Measurements from ENCODE around the gene NUAK1.

The NUAK1 gene

DNA sequence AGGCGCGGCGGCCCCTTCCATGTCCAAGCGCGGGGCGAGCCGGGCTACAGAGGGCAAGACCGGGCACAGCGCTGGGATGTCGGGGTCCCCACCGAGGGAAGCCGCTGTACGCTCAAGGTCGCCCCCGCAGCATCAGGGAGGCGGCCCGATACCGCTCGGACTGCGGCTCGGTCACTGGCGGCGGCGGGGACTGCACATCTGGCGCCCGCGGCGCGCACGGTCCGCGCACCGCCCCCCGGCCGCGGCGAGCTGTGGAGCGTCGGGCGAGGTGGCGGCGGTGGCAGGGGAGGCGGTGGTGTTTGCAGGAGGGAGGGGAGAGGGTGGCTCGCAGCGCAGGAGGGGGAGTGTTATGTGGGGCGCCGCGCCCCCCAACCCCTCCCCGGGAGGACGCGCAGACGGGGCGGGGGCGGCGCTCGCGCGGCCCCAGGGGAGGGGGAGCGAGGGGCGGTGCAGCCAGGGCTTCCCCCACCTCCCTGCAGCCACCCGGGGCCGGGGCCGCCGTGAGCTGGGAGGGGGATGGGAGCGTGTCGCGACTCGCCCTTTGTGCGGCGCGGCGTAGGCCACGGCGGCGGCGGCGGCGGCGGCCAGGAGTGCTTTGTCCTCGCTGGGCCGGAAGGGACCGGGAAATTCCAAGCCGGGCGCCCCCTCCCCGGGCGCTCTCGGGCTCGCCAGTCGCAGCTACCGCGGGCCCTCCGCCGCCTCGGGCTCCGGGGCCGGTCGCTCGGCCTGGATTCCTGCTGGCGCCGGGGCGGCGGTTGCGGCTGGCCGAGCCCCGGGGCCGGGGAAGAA, at the start of gene NUAK1:
Gene NUAK1, minus strand, starts transcription at position 322 of the 789 bp plus-strand sequence. Its CDS starts 301 bp downstream, at position 21.
- peak within 1 kb of the TSS; percentile 91 for H3K4me3 ChIP-seq (ENCODE audit: control insufficient read depth, low read depth, low read length)
- no peak for DNase-seq (ENCODE audit: low read depth)
- TF ChIP-seq, protein P1, sequence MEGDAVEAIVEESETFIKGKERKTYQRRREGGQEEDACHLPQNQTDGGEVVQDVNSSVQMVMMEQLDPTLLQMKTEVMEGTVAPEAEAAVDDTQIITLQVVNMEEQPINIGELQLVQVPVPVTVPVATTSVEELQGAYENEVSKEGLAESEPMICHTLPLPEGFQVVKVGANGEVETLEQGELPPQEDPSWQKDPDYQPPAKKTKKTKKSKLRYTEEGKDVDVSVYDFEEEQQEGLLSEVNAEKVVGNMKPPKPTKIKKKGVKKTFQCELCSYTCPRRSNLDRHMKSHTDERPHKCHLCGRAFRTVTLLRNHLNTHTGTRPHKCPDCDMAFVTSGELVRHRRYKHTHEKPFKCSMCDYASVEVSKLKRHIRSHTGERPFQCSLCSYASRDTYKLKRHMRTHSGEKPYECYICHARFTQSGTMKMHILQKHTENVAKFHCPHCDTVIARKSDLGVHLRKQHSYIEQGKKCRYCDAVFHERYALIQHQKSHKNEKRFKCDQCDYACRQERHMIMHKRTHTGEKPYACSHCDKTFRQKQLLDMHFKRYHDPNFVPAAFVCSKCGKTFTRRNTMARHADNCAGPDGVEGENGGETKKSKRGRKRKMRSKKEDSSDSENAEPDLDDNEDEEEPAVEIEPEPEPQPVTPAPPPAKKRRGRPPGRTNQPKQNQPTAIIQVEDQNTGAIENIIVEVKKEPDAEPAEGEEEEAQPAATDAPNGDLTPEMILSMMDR (IDR thresholded peaks at IDR 0.05; ENCODE audit: control insufficient read depth, insufficient read depth, low read depth, low read length, missing control alignments), result no peak

DNA sequence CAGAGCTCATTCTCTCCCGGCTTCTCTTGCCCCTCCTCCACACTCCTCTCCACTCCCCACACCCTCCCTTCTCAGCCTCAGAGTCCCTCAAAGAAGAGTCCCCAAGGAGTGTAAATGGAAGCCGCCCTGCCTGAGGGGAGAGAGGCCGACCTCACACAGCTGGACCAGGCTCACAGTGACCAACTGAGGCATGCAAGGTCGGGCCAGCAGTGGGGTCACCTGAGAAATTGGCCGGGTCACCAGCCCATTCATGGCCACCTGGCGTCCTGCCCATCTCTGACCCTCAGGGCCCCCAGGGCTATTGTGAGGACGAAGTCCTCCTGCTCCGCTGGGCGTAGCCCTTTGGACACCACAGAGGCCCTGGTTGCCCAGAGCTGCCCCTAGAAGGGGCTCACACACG, 49.5 kb upstream of the NUAK1 start:
- TF ChIP-seq, protein P1 (IDR thresholded peaks at IDR 0.05; ENCODE audit: control insufficient read depth, insufficient read depth, low read depth, low read length, missing control alignments), result no peak
- DNase-seq (ENCODE audit: low read depth), result no peak
- no peak overlapping the region for H3K4me3 ChIP-seq (ENCODE audit: control insufficient read depth, low read depth, low read length)

DNA sequence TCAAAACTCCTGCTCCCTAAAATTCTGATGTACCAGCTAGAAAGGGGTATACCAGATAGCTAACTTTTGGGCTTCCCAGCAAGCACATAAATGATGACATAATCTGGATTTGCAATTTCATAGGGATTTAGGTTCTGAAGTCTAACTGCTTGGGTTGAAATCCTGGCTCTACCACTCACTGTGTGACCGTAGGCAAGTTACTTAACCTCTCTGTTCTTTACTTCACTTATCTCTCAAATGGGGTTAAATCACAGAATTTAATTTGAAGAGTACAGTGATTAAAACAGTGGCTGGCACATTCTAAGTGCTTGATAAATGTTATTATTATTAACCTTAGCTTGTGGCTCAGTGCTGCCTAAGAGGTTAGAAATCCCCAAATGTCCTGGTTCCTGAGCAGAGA, 49.1 kb upstream of the NUAK1 start:
- no peak overlapping the region for H3K4me3 ChIP-seq (ENCODE audit: control insufficient read depth, low read depth, low read length)
- DNase-seq (ENCODE audit: low read depth), result no peak
- TF ChIP-seq, protein P1 (IDR thresholded peaks at IDR 0.05; ENCODE audit: control insufficient read depth, insufficient read depth, low read depth, low read length, missing control alignments), result no peak

DNA sequence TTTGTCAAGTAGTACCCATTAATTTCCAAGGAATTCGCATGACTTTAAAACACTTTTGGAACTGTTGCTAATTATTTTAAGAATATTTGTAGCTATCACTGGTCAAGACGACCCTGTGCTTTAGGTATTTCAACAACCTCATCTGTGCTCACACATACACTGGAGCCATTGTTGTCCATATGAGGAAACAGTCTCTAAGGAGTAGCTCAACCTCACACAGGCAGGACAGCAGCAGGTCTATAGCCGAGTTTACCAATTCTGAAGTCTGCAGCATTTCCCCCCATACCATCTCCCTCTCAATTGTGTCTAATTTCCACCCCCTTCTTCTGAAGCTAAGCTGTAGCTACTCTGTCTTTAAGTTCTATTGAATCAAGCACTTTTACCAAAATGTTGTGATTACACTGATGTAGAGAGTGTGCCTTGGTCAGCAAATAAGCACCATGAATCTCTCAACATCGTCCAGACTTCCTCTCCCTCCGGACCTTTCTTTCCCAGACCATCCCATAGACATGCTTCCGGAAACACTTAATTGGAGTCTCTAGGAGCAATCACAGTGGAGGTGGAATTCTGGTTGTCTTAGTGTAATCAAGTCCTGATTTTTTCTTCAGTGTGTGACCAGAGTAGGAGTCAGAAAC, 48.5 kb upstream of the NUAK1 start:
- DNase-seq (ENCODE audit: low read depth), result no peak
- TF ChIP-seq, protein P1 (IDR thresholded peaks at IDR 0.05; ENCODE audit: control insufficient read depth, insufficient read depth, low read depth, low read length, missing control alignments), result no peak

DNA sequence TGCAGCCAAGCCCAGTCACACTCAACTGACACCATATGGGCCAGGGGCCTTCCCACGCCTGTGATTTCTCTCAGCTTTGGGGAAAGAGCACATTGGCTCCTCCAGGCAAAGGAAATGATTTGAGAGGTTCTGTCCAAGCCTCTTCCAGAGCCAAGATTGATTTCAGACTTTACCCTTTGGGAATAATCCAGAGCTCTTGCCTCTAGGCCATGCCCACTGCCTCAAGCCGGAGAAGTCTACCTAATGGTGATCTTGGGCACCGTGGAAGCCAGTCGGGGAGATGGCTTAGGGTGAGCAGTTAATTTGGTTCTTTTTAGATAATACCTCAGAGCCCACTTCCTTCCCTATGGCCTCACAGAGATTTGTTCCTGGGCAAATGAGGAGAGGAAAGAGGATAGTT, 45.0 kb upstream of the NUAK1 start:
- H3K4me3 ChIP-seq (ENCODE audit: control insufficient read depth, low read depth, low read length), result no peak overlapping the region
- TF ChIP-seq, protein P1 (IDR thresholded peaks at IDR 0.05; ENCODE audit: control insufficient read depth, insufficient read depth, low read depth, low read length, missing control alignments), result no peak
- DNase-seq (ENCODE audit: low read depth), result no peak

More for the DNA sequence above, 48.5 kb upstream of the NUAK1 start:
- H3K4me3 ChIP-seq (ENCODE audit: control insufficient read depth, low read depth, low read length), result no peak overlapping the region

DNA sequence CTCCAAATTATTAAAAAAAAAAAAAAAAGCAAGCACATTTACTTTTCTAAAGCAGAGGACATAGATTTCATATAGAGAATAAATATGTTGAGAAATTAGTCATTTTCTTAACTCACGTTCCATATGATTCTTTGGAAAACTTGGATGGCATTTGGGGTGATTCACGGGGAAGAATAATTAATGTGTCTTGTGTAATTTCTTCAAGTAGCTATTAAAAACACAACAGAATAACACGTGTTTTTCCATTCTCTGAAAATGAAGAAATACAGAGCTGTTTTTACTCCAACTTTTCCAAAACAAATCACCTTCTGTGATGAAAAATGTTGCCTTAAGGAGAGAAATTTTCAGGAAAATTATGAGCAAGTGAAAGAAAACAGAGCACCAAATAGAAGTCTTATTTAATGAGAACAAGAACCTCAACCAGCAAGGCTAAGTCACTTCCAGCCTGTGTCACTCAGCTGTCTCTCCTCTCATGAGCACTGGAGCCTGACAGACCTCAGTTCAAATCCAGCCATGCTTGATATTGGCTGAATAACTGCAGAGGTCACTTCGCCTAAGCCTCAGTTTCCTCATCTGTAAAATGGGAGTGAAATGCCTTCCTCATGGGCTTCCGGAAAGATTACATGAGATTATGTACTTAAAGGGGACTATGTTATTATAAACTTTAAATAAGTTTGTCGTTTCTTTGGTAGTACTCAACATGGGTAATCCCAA, 42.8 kb upstream of the NUAK1 start:
- DNase-seq (ENCODE audit: low read depth), result no peak
- no peak overlapping the region for H3K4me3 ChIP-seq (ENCODE audit: control insufficient read depth, low read depth, low read length)
- TF ChIP-seq, protein P1 (IDR thresholded peaks at IDR 0.05; ENCODE audit: control insufficient read depth, insufficient read depth, low read depth, low read length, missing control alignments), result no peak

Measured in AG09309 (cell line).